H9 (cell line): ENCODE data around the gene ARID1B. TPM values are rescaled to one million over a fixed set of nuclear protein-coding genes. Genes with fewer than 3 reads are reported as not detected.

Experiments used
- DNase-seq: peaks from one replicate; pipeline ENCODE4 v3.0.0-alpha.2; 2017
- H2AFZ ChIP-seq: one replicate; pipeline ENCODE4 v1.6.1; 2013; ENCODE audit warnings: mild to moderate bottlenecking, low read length, control low read depth, moderate library complexity
- H2AK5ac ChIP-seq: 2 replicates; pipeline ENCODE4 v1.6.1; 2013; ENCODE audit warnings: low read length, control low read depth, mixed read lengths; ENCODE audit not compliant: insufficient read length
- H2BK120ac ChIP-seq: one replicate; pipeline ENCODE4 v1.6.1; 2013; ENCODE audit warnings: low read depth, mild to moderate bottlenecking, low read length, control low read depth, inconsistent platforms; ENCODE audit not compliant: poor library complexity, severe bottlenecking
- H2BK12ac ChIP-seq: 2 replicates; pipeline ENCODE4 v1.6.1; 2013; ENCODE audit warnings: low read length, control low read depth, mixed read lengths, low read depth; ENCODE audit not compliant: insufficient read length
- H2BK15ac ChIP-seq: 2 replicates; pipeline ENCODE4 v1.6.1; 2013; ENCODE audit warnings: low read depth, low read length, control low read depth
- H2BK20ac ChIP-seq: one replicate; pipeline ENCODE4 v1.6.1; 2013; ENCODE audit warnings: low read depth, mild to moderate bottlenecking, low read length, control low read depth, inconsistent platforms; ENCODE audit not compliant: poor library complexity, severe bottlenecking
- H2BK5ac ChIP-seq: 2 replicates; pipeline ENCODE4 v1.6.1; 2013; ENCODE audit warnings: low read length, control low read depth, mixed read lengths; ENCODE audit not compliant: insufficient read length
- H3K14ac ChIP-seq: 2 replicates; pipeline ENCODE4 v1.6.1; 2013; ENCODE audit warnings: low read length, control low read depth; ENCODE audit not compliant: insufficient read depth
- H3K18ac ChIP-seq: 2 replicates; pipeline ENCODE4 v1.6.1; 2013; ENCODE audit warnings: low read depth, mild to moderate bottlenecking, mixed read lengths, low read length, control low read depth; ENCODE audit not compliant: insufficient read length
- H3K23ac ChIP-seq: 2 replicates; pipeline ENCODE4 v1.6.1; 2013; ENCODE audit warnings: low read length, control low read depth, mixed read lengths, low read depth; ENCODE audit not compliant: insufficient read length
- H3K23me2 ChIP-seq: 2 replicates; pipeline ENCODE4 v1.6.1; 2013; ENCODE audit warnings: low read depth, mild to moderate bottlenecking, mixed read lengths, low read length, control low read depth; ENCODE audit not compliant: insufficient read length, poor library complexity, severe bottlenecking
- H3K27ac ChIP-seq: 2 replicates; pipeline ENCODE4 v1.5.1; 2013; ENCODE audit warnings: low read length, control low read depth, mixed read lengths, low read depth; ENCODE audit not compliant: insufficient read length
- H3K27me3 ChIP-seq: 2 replicates; pipeline ENCODE4 v1.6.1; 2013; ENCODE audit warnings: low read length, control low read depth, inconsistent platforms; ENCODE audit not compliant: insufficient read depth
- H3K4ac ChIP-seq: 2 replicates; pipeline ENCODE4 v1.6.1; 2013; ENCODE audit warnings: low read depth, mild to moderate bottlenecking, control low read depth, inconsistent platforms, low read length, moderate library complexity
- H3K4me1 ChIP-seq: 2 replicates; pipeline ENCODE4 v1.6.1; 2013; ENCODE audit warnings: low read length, control low read depth, inconsistent platforms; ENCODE audit not compliant: insufficient read depth
- H3K4me2 ChIP-seq: 2 replicates; pipeline ENCODE4 v1.6.1; 2013; ENCODE audit warnings: low read length, control low read depth, mixed read lengths; ENCODE audit not compliant: insufficient read length, insufficient read depth
- H3K56ac ChIP-seq: 2 replicates; pipeline ENCODE4 v1.6.1; 2013; ENCODE audit warnings: low read depth, mild to moderate bottlenecking, mixed read lengths, low read length, control low read depth; ENCODE audit not compliant: insufficient read length
- H3K79me1 ChIP-seq: 2 replicates; pipeline ENCODE4 v1.6.1; 2013; ENCODE audit warnings: low read depth, mild to moderate bottlenecking, moderate library complexity, low read length, control low read depth, inconsistent platforms; ENCODE audit not compliant: insufficient read depth, poor library complexity, severe bottlenecking
- H3K79me2 ChIP-seq: 2 replicates; pipeline ENCODE4 v1.6.1; 2013; ENCODE audit warnings: low read length, control low read depth, inconsistent platforms; ENCODE audit not compliant: insufficient read depth
- H3K9ac ChIP-seq: 2 replicates; pipeline ENCODE4 v1.6.1; 2013; ENCODE audit warnings: low read length, control low read depth, mixed read lengths; ENCODE audit not compliant: insufficient read length; ENCODE audit errors: extremely low read depth
- H3K9me3 ChIP-seq: one replicate; pipeline ENCODE4 v1.6.1; 2013; ENCODE audit warnings: low read depth, low read length, inconsistent platforms; ENCODE audit not compliant: control insufficient read depth
- H3T11ph ChIP-seq: one replicate; pipeline ENCODE4 v1.6.1; 2013; ENCODE audit warnings: mild to moderate bottlenecking, low read length, control low read depth, inconsistent platforms
- H4K20me1 ChIP-seq: one replicate; pipeline ENCODE4 v1.6.1; 2013; ENCODE audit not compliant: control insufficient read depth, insufficient read length, insufficient read depth
- H4K5ac ChIP-seq: 2 replicates; pipeline ENCODE4 v1.6.1; 2013; ENCODE audit warnings: low read depth, mild to moderate bottlenecking, mixed read lengths, low read length, control low read depth; ENCODE audit not compliant: insufficient read length
- H4K8ac ChIP-seq: replicated peaks from 2 replicates; pipeline ENCODE4 v1.6.1; 2013; ENCODE audit warnings: low read length, control low read depth, mixed read lengths, low read depth; ENCODE audit not compliant: insufficient read length
- H4K91ac ChIP-seq: 2 replicates; pipeline ENCODE4 v1.6.1; 2013; ENCODE audit warnings: low read depth, mild to moderate bottlenecking, moderate library complexity, mixed read lengths, low read length, control low read depth; ENCODE audit not compliant: insufficient read length
- H3K27ac Mint-ChIP-seq, 3 experiments: 2 replicates in 2 of 3; 3 replicates in 1 of 3; pipeline ENCODE4 v1.8.0; 2020 to 2021; ENCODE audit warnings: mixed read lengths in 3 of 3, mild to moderate bottlenecking in 1 of 3, moderate library complexity in 1 of 3
- H3K27me3 Mint-ChIP-seq: 2 replicates; pipeline ENCODE4 v1.8.0; 2021; ENCODE audit warnings: low read depth, mild to moderate bottlenecking, moderate library complexity, mixed read lengths
- H3K36me3 Mint-ChIP-seq, 3 experiments: 2 replicates in 2 of 3; 3 replicates in 1 of 3; pipeline ENCODE4 v1.8.0; 2020 to 2021; ENCODE audit warnings: low read depth in 3 of 3, mixed read lengths in 3 of 3; ENCODE audit not compliant: insufficient read depth in 1 of 3
- H3K4me1 Mint-ChIP-seq, 2 experiments: 2 replicates each; pipeline ENCODE4 v1.8.0; 2020; ENCODE audit warnings: mixed read lengths in 2 of 2
- H3K4me3 Mint-ChIP-seq, 2 experiments: 2 replicates in 1 of 2; 3 replicates in 1 of 2; pipeline ENCODE4 v1.8.0; 2020 to 2021; ENCODE audit warnings: mild to moderate bottlenecking in 2 of 2, mixed read lengths in 2 of 2, moderate library complexity in 1 of 2
- H3K9me3 Mint-ChIP-seq, 2 experiments: 2 replicates in 1 of 2; 3 replicates in 1 of 2; pipeline ENCODE4 v1.8.0; 2020; ENCODE audit warnings: mild to moderate bottlenecking in 2 of 2, mixed read lengths in 2 of 2, moderate library complexity in 1 of 2
- CTCF ChIP-seq: fragments of 200-600 bp; sonication (generic); conservative IDR thresholded peaks from 3 replicates; pipeline ENCODE4 v1.8.0; 2021; ENCODE audit warnings: antibody characterized with exemption, mild to moderate bottlenecking
- WGBS: extraction: QIAGEN DNeasy Blood & Tissue Kit; methylation state at CpG from one replicate; pipeline ENCODE4 v1.1.7; 2013; ENCODE audit warnings: missing lambda C conversion rate, low lambda C conversion rate, mixed read lengths; ENCODE audit not compliant: insufficient read length; ENCODE audit errors: extremely low coverage; 5-methylcytosine and 5-hydroxymethylcytosine counted together
- total RNA-seq: library from RNA; stranded (reverse); gene quantifications from 2 replicates; pipeline ENCODE4 v1.2.1, GENCODE V29; 2021

The ARID1B gene
- total RNA-seq, 1 experiment from 2014 or later, result 88.2 TPM

DNA sequence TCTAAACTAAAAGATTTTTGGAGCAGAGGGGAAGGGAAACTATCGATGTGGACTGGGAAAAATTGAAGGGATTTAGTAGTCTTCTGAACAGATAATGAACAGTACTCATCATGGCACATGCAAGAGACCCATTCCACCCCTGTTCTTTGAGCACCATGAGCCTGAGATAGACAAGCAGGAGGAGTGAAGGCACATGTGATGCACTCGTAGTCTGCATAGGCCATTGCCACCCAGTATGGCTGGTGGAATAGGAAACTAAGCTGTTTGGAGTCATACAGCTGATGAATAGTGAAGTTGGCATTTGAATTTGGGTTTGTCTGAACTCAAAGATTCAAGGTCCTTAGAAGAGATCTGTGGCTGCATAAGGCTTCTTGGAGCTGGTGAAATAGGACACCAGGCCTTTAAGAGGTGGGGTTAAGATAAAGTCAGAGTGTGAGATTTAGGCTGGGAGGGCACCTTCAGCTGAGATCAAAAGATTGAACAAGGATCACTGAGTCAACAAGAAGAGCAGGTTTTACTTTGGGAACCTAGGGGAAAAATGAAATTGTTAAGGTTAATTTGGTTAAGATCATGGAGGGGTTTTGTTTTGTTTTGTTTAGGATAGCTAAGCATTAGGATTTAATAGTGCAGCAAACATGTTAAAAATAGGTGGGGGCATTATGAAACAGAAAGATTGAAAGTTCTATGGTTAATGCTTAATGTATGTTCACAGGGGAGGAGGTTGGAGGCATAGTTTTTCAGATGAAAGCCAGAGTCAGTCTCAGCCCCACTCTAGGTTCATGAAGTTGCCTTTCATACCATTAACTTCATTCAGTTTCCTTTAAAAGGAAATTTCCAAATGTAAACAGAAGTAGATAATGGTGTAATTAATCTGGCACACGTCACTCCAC is 148.8 kb downstream of the ARID1B start:
- Histone ChIP-seq H2BK20ac (no peak overlapping the region), H4K8ac (no peak overlapping the region), H3K4me2 (no peak overlapping the region), H2BK5ac (no peak overlapping the region), H3K56ac (no peak overlapping the region), H3K14ac (no peak overlapping the region), H3K4ac (no peak overlapping the region), H2BK15ac (no peak overlapping the region), H3K27ac (no peak overlapping the region), H3K18ac (no peak overlapping the region), H3K4me1 (peaks cover 4% of the 10 kb centered on the region), H3K23me2 (no peaks in the 10 kb centered on the region), H3K79me1 (peaks cover 4% of the 10 kb centered on the region), H3K23ac (no peak overlapping the region), H3T11ph (no peak overlapping the region), H4K5ac (no peak overlapping the region), H3K79me2 (peaks cover 8% of the 10 kb centered on the region; the same call in 1 of the 2 replicates), H4K91ac (no peak overlapping the region), H2BK120ac (no peak overlapping the region), H3K9me3 (no peaks in the 10 kb centered on the region), H3K9ac (no peak overlapping the region), H4K20me1 (no peaks in the 10 kb centered on the region), H2BK12ac (no peak overlapping the region), H2AFZ (no peak overlapping the region), H3K27me3 (no peaks in the 10 kb centered on the region), H2AK5ac (no peak overlapping the region)
- peak overlapping the region in 2 of 3 experiments; percentile 7 to 21; a peak in 4 of 7 replicates for H3K27ac Mint-ChIP-seq
- H3K9me3 Mint-ChIP-seq, result no peaks in the 10 kb centered on the region
- TF ChIP-seq CTCF, result no peak
- DNase-seq, result no peak
- no peaks in the 10 kb centered on the region for H3K27me3 Mint-ChIP-seq
- H3K4me3 Mint-ChIP-seq, result no peak overlapping the region
- peaks cover 24 to 44% of the 10 kb centered on the region in 2 experiments for H3K4me1 Mint-ChIP-seq
- WGBS, result no CpG with 5 or more reads among the region's 3 CpGs
- peaks cover 0 to 4% (median 2%) of the 10 kb centered on the region in 3 experiments; a peak in 1 of 7 replicates for H3K36me3 Mint-ChIP-seq
